HEK293 (cell line): ENCODE data around the gene HMCN2.

Experiments used
- CTCF ChIA-PET: fragments of 350-600 bp; formaldehyde crosslinking; extraction: SDS; loops from one replicate; lab custom pipeline; 2021; ENCODE audit warnings: antibody characterized with exemption; lab: Yijun Ruan, JAX
- POLR2A ChIA-PET: fragments of 300-600 bp; formaldehyde crosslinking; extraction: SDS; loops from one replicate; lab custom pipeline; 2020; ENCODE audit warnings: antibody characterized with exemption, inconsistent platforms; lab: Yijun Ruan, JAX
- H3K27ac ChIP-seq: fragments of 200-500 bp; sonication (Bioruptor generic); 2 replicates; pipeline ENCODE4 v1.5.1; 2014; ENCODE audit warnings: low read depth, low read length, control low read depth, inconsistent platforms; ENCODE audit errors: extremely low read depth
- H3K36me3 ChIP-seq, 2 experiments: fragments of 200-500 bp in 1 of 2; sonication (Bioruptor generic) in 1 of 2; 1 replicate in 1 of 2; 2 replicates in 1 of 2; pipeline ENCODE4 v1.5.1; 2014 to 2017; ENCODE audit warnings: inconsistent platforms in 2 of 2, low read length in 2 of 2; ENCODE audit not compliant: control insufficient read depth in 2 of 2, insufficient read depth in 1 of 2
- H3K4me1 ChIP-seq: fragments of 200-500 bp; sonication (Bioruptor generic); 2 replicates; pipeline ENCODE4 v1.5.1; 2014; ENCODE audit warnings: mild to moderate bottlenecking, low read length, inconsistent platforms; ENCODE audit not compliant: control insufficient read depth, insufficient read depth
- H3K4me3 ChIP-seq: 2 replicates; pipeline ENCODE4 v1.5.1; 2011; ENCODE audit warnings: low read depth, mild to moderate bottlenecking, control low read depth, low read length, moderate library complexity
- H3K9me3 ChIP-seq: fragments of 200-500 bp; sonication (Bioruptor generic); 2 replicates; pipeline ENCODE4 v1.5.1; 2014; ENCODE audit warnings: low read depth, low read length, inconsistent platforms; ENCODE audit not compliant: control insufficient read depth, insufficient read depth
- TRIM28 ChIP-seq: IDR thresholded peaks from 2 replicates; pipeline ENCODE4 v1.6.1; 2011; ENCODE audit warnings: low read length, control low read depth, borderline replicate concordance
- ZEB2 ChIP-seq: fragments of 450-650 bp; formaldehyde crosslinking; IDR thresholded peaks from 2 replicates; pipeline ENCODE4 v1.5.1; 2016; ENCODE audit warnings: missing biosample characterization, missing genetic modification characterization
- ZFHX2 ChIP-seq: fragments of 450-650 bp; formaldehyde crosslinking; conservative IDR thresholded peaks from 2 replicates; pipeline ENCODE4 v1.5.1; 2016; ENCODE audit warnings: missing biosample characterization, missing genetic modification characterization
- ZFP41 ChIP-seq: fragments of 450-650 bp; formaldehyde crosslinking; IDR thresholded peaks from 2 replicates; pipeline ENCODE4 v1.5.1; 2016; ENCODE audit warnings: missing biosample characterization, missing genetic modification characterization, borderline replicate concordance
- ZNF10 ChIP-seq: fragments of 450-650 bp; formaldehyde crosslinking; IDR thresholded peaks from 2 replicates; pipeline ENCODE4 v1.5.1; 2017; ENCODE audit warnings: missing biosample characterization, missing genetic modification characterization
- ZNF768 ChIP-seq: fragments of 450-650 bp; formaldehyde crosslinking; IDR thresholded peaks from 2 replicates; pipeline ENCODE4 v1.5.1; 2018; ENCODE audit warnings: missing biosample characterization, mild to moderate bottlenecking, missing genetic modification characterization
- ZXDB ChIP-seq: fragments of 450-650 bp; formaldehyde crosslinking; IDR thresholded peaks from 2 replicates; pipeline ENCODE4 v1.5.1; 2016; ENCODE audit warnings: missing biosample characterization, missing genetic modification characterization
- TF ChIP-seq, protein P1 (sequence below): fragments of 450-650 bp; IDR thresholded peaks from 2 replicates; pipeline ENCODE4 v1.5.1; 2018; ENCODE audit warnings: missing biosample characterization, mild to moderate bottlenecking, missing genetic modification characterization
- TF ChIP-seq, protein P2 (sequence below): fragments of 450-650 bp; formaldehyde crosslinking; IDR thresholded peaks from 2 replicates; pipeline ENCODE4 v1.5.1; 2016; ENCODE audit warnings: missing biosample characterization, missing genetic modification characterization
- TF ChIP-seq, protein P3 (sequence below): fragments of 450-650 bp; formaldehyde crosslinking; IDR thresholded peaks from 2 replicates; pipeline ENCODE4 v1.5.1; 2016; ENCODE audit warnings: missing biosample characterization, missing genetic modification characterization

The HMCN2 gene

DNA sequence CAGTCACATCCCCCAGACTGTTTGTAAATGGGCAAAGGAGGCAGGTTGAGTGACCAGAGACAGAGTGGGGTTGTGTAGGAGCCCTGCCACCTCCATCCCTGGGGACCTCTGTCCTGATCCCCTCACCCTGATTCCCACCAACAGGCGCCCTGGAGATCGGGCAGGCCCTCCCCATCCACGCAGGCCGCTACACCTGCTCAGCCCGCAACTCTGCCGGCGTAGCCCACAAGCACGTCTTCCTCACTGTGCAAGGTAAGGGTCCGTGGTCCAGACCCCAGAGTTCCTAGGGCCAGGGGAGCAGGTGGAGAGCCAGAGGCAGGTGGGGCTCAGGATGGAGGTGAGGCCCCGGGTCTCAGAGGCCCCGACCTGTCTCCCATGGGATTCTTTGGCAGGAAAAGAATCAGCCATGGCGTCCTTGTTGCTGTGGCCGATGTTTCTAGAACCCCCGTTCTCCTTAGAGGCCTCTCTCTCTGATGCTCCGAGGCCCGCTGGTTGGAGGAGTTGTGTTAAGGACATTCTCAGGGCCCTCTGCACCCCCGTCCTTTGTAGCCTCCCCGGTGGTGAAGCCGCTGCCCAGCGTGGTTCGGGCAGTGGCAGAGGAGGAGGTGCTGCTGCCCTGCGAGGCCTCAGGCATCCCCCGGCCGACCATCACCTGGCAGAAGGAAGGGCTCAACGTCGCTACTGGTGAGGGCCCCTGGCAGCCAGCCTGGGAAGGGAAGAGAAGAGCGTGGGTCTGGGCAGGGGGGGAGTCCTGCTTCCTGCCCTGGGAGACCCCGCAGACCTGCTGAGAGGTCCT lies 137.3 kb downstream of the HMCN2 start:
- Histone ChIP-seq H3K9me3 (no peaks in the 10 kb centered on the region), H3K4me1 (no peaks in the 10 kb centered on the region), H3K4me3 (no peak overlapping the region), H3K27ac (no peak overlapping the region), H3K36me3 (no peaks in the 10 kb centered on the region)
- ChIA-PET POLR2A (interaction anchor here (0.6 kb wide), 1 partner anchor 143 kb away, joined by 6 read pairs; no protein-coding TSS in a partner anchor), CTCF (no interaction called here)
- no peak for TF ChIP-seq ZNF10 (tag by site-specific recombination)

DNA sequence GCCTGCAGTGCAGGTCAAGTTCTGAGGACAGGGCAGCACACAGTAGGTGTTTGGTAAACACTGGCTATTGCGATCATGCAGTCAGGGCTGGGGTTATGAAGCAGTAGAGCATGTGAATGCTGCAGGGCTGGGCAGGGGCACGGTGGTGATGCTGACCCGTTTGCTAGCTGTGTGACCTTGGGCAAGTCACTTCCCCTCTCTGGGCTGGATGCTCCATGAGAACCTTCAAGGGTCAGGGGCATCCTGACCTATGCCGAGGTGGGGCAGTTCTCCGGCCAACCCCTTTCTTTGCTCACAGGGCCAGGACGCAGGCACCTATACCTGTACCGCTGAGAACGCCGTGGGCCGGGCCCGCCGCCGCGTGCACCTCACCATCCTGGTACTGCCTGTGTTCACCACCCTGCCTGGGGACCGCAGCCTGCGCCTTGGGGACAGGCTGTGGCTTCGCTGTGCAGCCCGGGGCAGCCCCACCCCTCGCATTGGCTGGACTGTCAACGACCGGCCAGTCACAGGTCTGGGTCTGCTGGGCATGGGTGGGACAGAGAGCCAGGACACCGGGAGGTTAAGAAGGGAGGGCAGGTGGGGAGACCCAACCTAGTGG lies 140.2 kb downstream of the HMCN2 start:
- CTCF ChIA-PET, result no interaction called here
- no peaks in the 10 kb centered on the region for H3K4me1 ChIP-seq
- no peaks in the 10 kb centered on the region for H3K36me3 ChIP-seq
- H3K4me3 ChIP-seq, result no peak overlapping the region
- H3K9me3 ChIP-seq, result no peaks in the 10 kb centered on the region
- H3K27ac ChIP-seq, result no peak overlapping the region
- POLR2A ChIA-PET, result interaction anchor here (0.6 kb wide), 1 partner anchor 200 kb away, joined by 3 read pairs; no protein-coding TSS in a partner anchor
- TF ChIP-seq ZNF768 (tag by site-specific recombination) (peak; percentile 57; the same call in 1 of the 2 replicates), ZEB2 (tag by site-specific recombination) (no peak)
- TF ChIP-seq, all 188 proteins: peak for 1

DNA sequence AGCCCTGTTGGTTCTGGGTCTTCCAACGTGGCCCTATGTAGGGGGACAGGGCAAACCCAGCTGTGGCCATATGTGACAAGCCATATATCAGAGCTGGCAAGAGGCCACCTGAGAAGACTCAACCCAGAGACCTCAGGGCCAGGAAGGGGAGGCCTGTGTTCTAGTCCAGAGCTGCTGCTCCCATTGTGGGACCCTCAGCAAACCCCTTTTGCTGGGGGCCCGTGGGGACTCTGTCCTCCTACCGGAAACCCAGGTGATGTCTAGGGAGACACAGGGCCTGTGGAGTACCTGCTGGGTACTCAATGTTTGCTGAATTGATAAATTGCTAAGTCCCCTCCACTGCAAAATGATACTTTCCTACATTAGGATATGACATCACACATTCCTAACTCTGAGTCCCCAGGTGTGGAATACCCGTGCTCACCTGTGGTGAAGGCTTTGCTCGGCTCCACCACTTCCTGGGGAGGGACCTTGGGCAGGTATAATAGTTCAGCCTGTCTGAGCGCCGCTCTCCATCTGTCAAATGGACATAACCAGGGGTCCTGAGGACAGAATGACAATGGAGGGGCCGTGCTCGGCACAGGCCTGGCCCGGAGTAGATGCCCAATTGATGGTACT lies 140.8 kb downstream of the HMCN2 start:
- Histone ChIP-seq H3K27ac (no peak overlapping the region), H3K4me3 (no peak overlapping the region), H3K9me3 (no peaks in the 10 kb centered on the region), H3K36me3 (no peaks in the 10 kb centered on the region), H3K4me1 (no peaks in the 10 kb centered on the region)
- CTCF ChIA-PET, result no interaction called here
- TF ChIP-seq, protein P1, sequence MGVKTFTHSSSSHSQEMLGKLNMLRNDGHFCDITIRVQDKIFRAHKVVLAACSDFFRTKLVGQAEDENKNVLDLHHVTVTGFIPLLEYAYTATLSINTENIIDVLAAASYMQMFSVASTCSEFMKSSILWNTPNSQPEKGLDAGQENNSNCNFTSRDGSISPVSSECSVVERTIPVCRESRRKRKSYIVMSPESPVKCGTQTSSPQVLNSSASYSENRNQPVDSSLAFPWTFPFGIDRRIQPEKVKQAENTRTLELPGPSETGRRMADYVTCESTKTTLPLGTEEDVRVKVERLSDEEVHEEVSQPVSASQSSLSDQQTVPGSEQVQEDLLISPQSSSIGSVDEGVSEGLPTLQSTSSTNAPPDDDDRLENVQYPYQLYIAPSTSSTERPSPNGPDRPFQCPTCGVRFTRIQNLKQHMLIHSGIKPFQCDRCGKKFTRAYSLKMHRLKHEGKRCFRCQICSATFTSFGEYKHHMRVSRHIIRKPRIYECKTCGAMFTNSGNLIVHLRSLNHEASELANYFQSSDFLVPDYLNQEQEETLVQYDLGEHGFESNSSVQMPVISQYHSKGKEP (tag by site-specific recombination), result no peak
- no peak for TF ChIP-seq ZFHX2 (tag by site-specific recombination)
- TF ChIP-seq, protein P2, sequence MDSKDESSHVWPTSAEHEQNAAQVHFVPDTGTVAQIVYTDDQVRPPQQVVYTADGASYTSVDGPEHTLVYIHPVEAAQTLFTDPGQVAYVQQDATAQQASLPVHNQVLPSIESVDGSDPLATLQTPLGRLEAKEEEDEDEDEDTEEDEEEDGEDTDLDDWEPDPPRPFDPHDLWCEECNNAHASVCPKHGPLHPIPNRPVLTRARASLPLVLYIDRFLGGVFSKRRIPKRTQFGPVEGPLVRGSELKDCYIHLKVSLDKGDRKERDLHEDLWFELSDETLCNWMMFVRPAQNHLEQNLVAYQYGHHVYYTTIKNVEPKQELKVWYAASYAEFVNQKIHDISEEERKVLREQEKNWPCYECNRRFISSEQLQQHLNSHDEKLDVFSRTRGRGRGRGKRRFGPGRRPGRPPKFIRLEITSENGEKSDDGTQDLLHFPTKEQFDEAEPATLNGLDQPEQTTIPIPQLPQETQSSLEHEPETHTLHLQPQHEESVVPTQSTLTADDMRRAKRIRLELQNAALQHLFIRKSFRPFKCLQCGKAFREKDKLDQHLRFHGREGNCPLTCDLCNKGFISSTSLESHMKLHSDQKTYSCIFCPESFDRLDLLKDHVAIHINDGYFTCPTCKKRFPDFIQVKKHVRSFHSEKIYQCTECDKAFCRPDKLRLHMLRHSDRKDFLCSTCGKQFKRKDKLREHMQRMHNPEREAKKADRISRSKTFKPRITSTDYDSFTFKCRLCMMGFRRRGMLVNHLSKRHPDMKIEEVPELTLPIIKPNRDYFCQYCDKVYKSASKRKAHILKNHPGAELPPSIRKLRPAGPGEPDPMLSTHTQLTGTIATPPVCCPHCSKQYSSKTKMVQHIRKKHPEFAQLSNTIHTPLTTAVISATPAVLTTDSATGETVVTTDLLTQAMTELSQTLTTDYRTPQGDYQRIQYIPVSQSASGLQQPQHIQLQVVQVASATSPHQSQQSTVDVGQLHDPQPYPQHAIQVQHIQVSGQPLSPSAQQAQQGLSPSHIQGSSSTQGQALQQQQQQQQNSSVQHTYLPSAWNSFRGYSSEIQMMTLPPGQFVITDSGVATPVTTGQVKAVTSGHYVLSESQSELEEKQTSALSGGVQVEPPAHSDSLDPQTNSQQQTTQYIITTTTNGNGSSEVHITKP, result peak; percentile 65
- TF ChIP-seq ZXDB (tag by site-specific recombination), result no peak
- no peak for TF ChIP-seq TRIM28
- no peak for TF ChIP-seq ZFP41
- TF ChIP-seq, protein P3, sequence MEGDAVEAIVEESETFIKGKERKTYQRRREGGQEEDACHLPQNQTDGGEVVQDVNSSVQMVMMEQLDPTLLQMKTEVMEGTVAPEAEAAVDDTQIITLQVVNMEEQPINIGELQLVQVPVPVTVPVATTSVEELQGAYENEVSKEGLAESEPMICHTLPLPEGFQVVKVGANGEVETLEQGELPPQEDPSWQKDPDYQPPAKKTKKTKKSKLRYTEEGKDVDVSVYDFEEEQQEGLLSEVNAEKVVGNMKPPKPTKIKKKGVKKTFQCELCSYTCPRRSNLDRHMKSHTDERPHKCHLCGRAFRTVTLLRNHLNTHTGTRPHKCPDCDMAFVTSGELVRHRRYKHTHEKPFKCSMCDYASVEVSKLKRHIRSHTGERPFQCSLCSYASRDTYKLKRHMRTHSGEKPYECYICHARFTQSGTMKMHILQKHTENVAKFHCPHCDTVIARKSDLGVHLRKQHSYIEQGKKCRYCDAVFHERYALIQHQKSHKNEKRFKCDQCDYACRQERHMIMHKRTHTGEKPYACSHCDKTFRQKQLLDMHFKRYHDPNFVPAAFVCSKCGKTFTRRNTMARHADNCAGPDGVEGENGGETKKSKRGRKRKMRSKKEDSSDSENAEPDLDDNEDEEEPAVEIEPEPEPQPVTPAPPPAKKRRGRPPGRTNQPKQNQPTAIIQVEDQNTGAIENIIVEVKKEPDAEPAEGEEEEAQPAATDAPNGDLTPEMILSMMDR (tag by site-specific recombination), result no peak
- POLR2A ChIA-PET, result interaction anchor here (0.6 kb wide), 1 partner anchor 199 kb away, joined by 3 read pairs; no protein-coding TSS in a partner anchor
